SK-N-SH (cell line): Measurements from ENCODE around the gene NCOR2. TPM values are rescaled to one million over a fixed set of nuclear protein-coding genes. Genes with fewer than 3 reads are reported as not detected.

Source experiments
- CTCF ChIA-PET: fragments of 300-600, 350-600 bp; formaldehyde crosslinking; extraction: SDS; loops from one replicate; lab custom pipeline; 2021; lab: Yijun Ruan, JAX
- POLR2A ChIA-PET: fragments of 350-600 bp; sonication (Branson Sonifier 250); formaldehyde crosslinking; extraction: SDS; loops from one replicate; lab custom pipeline; 2020; ENCODE audit warnings: antibody characterized with exemption, inconsistent platforms; lab: Yijun Ruan, JAX
- DNase-seq: peaks from one replicate; pipeline ENCODE4 v3.0.0; 2012
- H2AFZ ChIP-seq: fragments of 200-600 bp; sonication (generic); 2 replicates; pipeline ENCODE4 v1.8.1; 2016; ENCODE audit warnings: antibody characterized with exemption, mild to moderate bottlenecking, low read depth
- H3F3A ChIP-seq: fragments of 200-600 bp; sonication (generic); replicated peaks from 2 replicates; pipeline ENCODE3; 2016; ENCODE audit warnings: antibody characterized with exemption, mild to moderate bottlenecking; ENCODE audit not compliant: insufficient read depth
- H3K27ac ChIP-seq, 2 experiments: fragments of 200-500 bp in 1 of 2; fragments of 200-600 bp in 1 of 2; sonication (Bioruptor generic) in 1 of 2; sonication (generic), shearing (Covaris generic) in 1 of 2; 2 replicates each; pipeline versions ENCODE4 v1.5.1 to v1.6.1; 2014 to 2016; ENCODE audit warnings: low read depth in 2 of 2, inconsistent platforms in 1 of 2, low read length in 1 of 2, mild to moderate bottlenecking in 1 of 2, mixed read lengths in 1 of 2
- H3K27me3 ChIP-seq: fragments of 200-600 bp; sonication (generic), shearing (Covaris generic); 2 replicates; pipeline ENCODE4 v1.6.1; 2016; ENCODE audit warnings: mixed run types; ENCODE audit not compliant: insufficient read depth
- H3K36me3 ChIP-seq, 2 experiments: fragments of 200-500 bp in 1 of 2; fragments of 200-600 bp in 1 of 2; sonication (Bioruptor generic) in 1 of 2; sonication (generic) in 1 of 2; replicated peaks in 1 of 2; 2 replicates each; pipeline versions ENCODE3 to v1.5.1; 2014 to 2016; ENCODE audit warnings: low read length in 1 of 2, mild to moderate bottlenecking in 1 of 2; ENCODE audit not compliant: insufficient read depth in 2 of 2, control insufficient read depth in 1 of 2
- H3K4me1 ChIP-seq, 2 experiments: fragments of 200-500 bp in 1 of 2; fragments of 200-600 bp in 1 of 2; sonication (Bioruptor generic) in 1 of 2; sonication (generic), shearing (Covaris generic) in 1 of 2; 2 replicates each; pipeline versions ENCODE4 v1.5.1 to v1.6.1; 2014 to 2016; ENCODE audit warnings: low read depth in 1 of 2, low read length in 1 of 2, mixed run types in 1 of 2; ENCODE audit not compliant: insufficient read depth in 2 of 2, control insufficient read depth in 1 of 2
- H3K4me2 ChIP-seq: fragments of 200-600 bp; sonication (generic), shearing (Covaris generic); 2 replicates; pipeline ENCODE4 v1.6.1; 2017; ENCODE audit warnings: mixed run types
- H3K4me3 ChIP-seq, 2 experiments: fragments of 200-500 bp in 1 of 2; fragments of 200-600 bp in 1 of 2; sonication (Bioruptor generic) in 1 of 2; sonication (generic), shearing (Covaris generic) in 1 of 2; 2 replicates each; pipeline versions ENCODE4 v1.5.1 to v1.8.1; 2014 to 2016; ENCODE audit warnings: low read depth in 2 of 2, inconsistent platforms in 1 of 2, low read length in 1 of 2, mild to moderate bottlenecking in 1 of 2, mixed read lengths in 1 of 2, moderate library complexity in 1 of 2
- H3K79me2 ChIP-seq: fragments of 200-600 bp; sonication (generic); 2 replicates; pipeline ENCODE4 v1.8.1; 2017; ENCODE audit warnings: mild to moderate bottlenecking; ENCODE audit not compliant: insufficient read depth
- H3K9ac ChIP-seq: fragments of 200-600 bp; sonication (generic); 2 replicates; pipeline ENCODE4 v1.6.1; 2017; ENCODE audit warnings: mixed run types
- H3K9me2 ChIP-seq: fragments of 200-600 bp; sonication (generic); 2 replicates; pipeline ENCODE4 v1.6.1; 2017; ENCODE audit warnings: mixed run types
- H3K9me3 ChIP-seq: fragments of 200-600 bp; sonication (generic); 2 replicates; pipeline ENCODE4 v1.6.1; 2017; ENCODE audit warnings: mixed run types, mild to moderate bottlenecking, moderate library complexity
- H4K20me1 ChIP-seq: fragments of 200-600 bp; sonication (generic); 2 replicates; pipeline ENCODE4 v1.6.1; 2017; ENCODE audit warnings: mild to moderate bottlenecking, mixed run types; ENCODE audit not compliant: insufficient read depth
- EP300 ChIP-seq, 2 experiments: IDR thresholded peaks; 2 replicates each; pipeline versions ENCODE4 v1.4.0 to v1.6.1; 2012; ENCODE audit warnings: borderline replicate concordance in 1 of 2, low read depth in 1 of 2, low read length in 1 of 2
- EZH2phosphoT487 ChIP-seq: fragments of 200-600 bp; sonication (generic); IDR thresholded peaks from 2 replicates; pipeline ENCODE4 v1.6.1; 2017; ENCODE audit warnings: low read depth, mixed run types, mild to moderate bottlenecking, antibody characterized with exemption, moderate library complexity, borderline replicate concordance
- FOXJ3 ChIP-seq: sonication (generic); formaldehyde crosslinking; IDR thresholded peaks from 2 replicates; pipeline ENCODE4 v1.5.1; 2020; ENCODE audit warnings: mild to moderate bottlenecking, missing genetic modification reagents
- MXI1 ChIP-seq: IDR thresholded peaks from 2 replicates; pipeline ENCODE4 v1.6.1; 2012; ENCODE audit warnings: mild to moderate bottlenecking, low read depth, low read length, improper control_type of control experiment
- NFIC ChIP-seq: IDR thresholded peaks from 2 replicates; pipeline ENCODE4 v1.4.0; 2012; ENCODE audit warnings: borderline replicate concordance
- POLR2AphosphoS5 ChIP-seq: IDR thresholded peaks from 2 replicates; pipeline ENCODE4 v1.6.1; 2012; ENCODE audit warnings: low read depth, low read length
- RCOR1 ChIP-seq: fragments of 150-350 bp; IDR thresholded peaks from 2 replicates; pipeline ENCODE4 v1.6.1; 2017; ENCODE audit warnings: antibody characterized with exemption, low read length
- RXRA ChIP-seq: IDR thresholded peaks from 2 replicates; pipeline ENCODE4 v1.4.0; 2012; ENCODE audit warnings: low read depth, mild to moderate bottlenecking, borderline replicate concordance
- TAF1 ChIP-seq: IDR thresholded peaks from 2 replicates; pipeline ENCODE4 v1.6.1; 2012; ENCODE audit warnings: low read depth, mild to moderate bottlenecking, low read length, moderate library complexity, borderline replicate concordance
- TEAD4 ChIP-seq: IDR thresholded peaks from 2 replicates; pipeline ENCODE4 v1.4.0; 2012; ENCODE audit warnings: mild to moderate bottlenecking, borderline replicate concordance; ENCODE audit not compliant: insufficient read depth
- USF2 ChIP-seq: fragments of 150-350 bp; IDR thresholded peaks from 2 replicates; pipeline ENCODE4 v1.6.1; 2017; ENCODE audit warnings: antibody characterized with exemption, low read length, low read depth, borderline replicate concordance
- YY1 ChIP-seq: IDR thresholded peaks from 2 replicates; pipeline ENCODE4 v1.4.0; 2012; ENCODE audit warnings: low read depth, mild to moderate bottlenecking
- WGBS: methylation state at CpG from one replicate; pipeline ENCODE4 v1.1.6; 2017; ENCODE audit warnings: low lambda C conversion rate; 5-methylcytosine and 5-hydroxymethylcytosine counted together
- polyA plus RNA-seq, 3 experiments: library from polyadenylated mRNA; depleted of rRNA; stranded (reverse); fragments of >200 nt; gene quantifications; 2 replicates each; pipeline ENCODE4 v1.2.3, GENCODE V29; 2012
- TF ChIP-seq, protein P1 (sequence below): IDR thresholded peaks from 2 replicates; pipeline ENCODE4 v1.6.1; 2012; ENCODE audit warnings: mild to moderate bottlenecking, low read depth, low read length, moderate library complexity

Gene NCOR2
- polyA plus RNA-seq, 1 of the 3 experiments (the other 2 are of a cell fraction), result 19.0 TPM

GRCh38 chr12:124532967-124533366 is 34.4 kb downstream of the NCOR2 start (continued):
- TF ChIP-seq USF2, result no peak
- no peak for TF ChIP-seq NFIC
- TF ChIP-seq EP300 (IDR thresholded peaks at IDR 0.05; ENCODE audit: borderline replicate concordance in 1 of 2, low read depth in 1 of 2, low read length in 1 of 2), result no peak
- no peak for TF ChIP-seq RXRA
- TF ChIP-seq EZH2phosphoT487, result no peak
- no peak for TF ChIP-seq MXI1
- TF ChIP-seq RCOR1, result no peak
- TF ChIP-seq, all 33 proteins: peak for 0

GRCh38 chr12:124532331-124532750 is 35.1 kb downstream of the NCOR2 start:
- POLR2A ChIA-PET, result interaction anchor here (1.3 kb wide), 1 partner anchor 12 kb away, joined by 3 read pairs; no protein-coding TSS in a partner anchor

More at GRCh38 chr12:124532331-124532750, 35.1 kb downstream of the NCOR2 start:
- no peak overlapping the region for H2AFZ ChIP-seq
- TF ChIP-seq YY1, result no peak
- TF ChIP-seq FOXJ3 (CRISPR knock-in tag), result no peak
- no peak for TF ChIP-seq TAF1
- no peak for TF ChIP-seq POLR2AphosphoS5
- TF ChIP-seq, protein P1, sequence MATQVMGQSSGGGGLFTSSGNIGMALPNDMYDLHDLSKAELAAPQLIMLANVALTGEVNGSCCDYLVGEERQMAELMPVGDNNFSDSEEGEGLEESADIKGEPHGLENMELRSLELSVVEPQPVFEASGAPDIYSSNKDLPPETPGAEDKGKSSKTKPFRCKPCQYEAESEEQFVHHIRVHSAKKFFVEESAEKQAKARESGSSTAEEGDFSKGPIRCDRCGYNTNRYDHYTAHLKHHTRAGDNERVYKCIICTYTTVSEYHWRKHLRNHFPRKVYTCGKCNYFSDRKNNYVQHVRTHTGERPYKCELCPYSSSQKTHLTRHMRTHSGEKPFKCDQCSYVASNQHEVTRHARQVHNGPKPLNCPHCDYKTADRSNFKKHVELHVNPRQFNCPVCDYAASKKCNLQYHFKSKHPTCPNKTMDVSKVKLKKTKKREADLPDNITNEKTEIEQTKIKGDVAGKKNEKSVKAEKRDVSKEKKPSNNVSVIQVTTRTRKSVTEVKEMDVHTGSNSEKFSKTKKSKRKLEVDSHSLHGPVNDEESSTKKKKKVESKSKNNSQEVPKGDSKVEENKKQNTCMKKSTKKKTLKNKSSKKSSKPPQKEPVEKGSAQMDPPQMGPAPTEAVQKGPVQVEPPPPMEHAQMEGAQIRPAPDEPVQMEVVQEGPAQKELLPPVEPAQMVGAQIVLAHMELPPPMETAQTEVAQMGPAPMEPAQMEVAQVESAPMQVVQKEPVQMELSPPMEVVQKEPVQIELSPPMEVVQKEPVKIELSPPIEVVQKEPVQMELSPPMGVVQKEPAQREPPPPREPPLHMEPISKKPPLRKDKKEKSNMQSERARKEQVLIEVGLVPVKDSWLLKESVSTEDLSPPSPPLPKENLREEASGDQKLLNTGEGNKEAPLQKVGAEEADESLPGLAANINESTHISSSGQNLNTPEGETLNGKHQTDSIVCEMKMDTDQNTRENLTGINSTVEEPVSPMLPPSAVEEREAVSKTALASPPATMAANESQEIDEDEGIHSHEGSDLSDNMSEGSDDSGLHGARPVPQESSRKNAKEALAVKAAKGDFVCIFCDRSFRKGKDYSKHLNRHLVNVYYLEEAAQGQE, result no peak
- no peak for TF ChIP-seq TEAD4
- peak; percentile 62 for DNase-seq
- peaks cover 10% of the 10 kb centered on the region for H3F3A ChIP-seq
- H3K4me3 ChIP-seq, result no peak overlapping the region
- H3K9me3 ChIP-seq, result no peaks in the 10 kb centered on the region
- peak overlapping the region in 1 of 2 experiments; percentile 89; a peak in 2 of 4 replicates for H3K27ac ChIP-seq
- H3K9ac ChIP-seq, result no peak overlapping the region
- peaks cover 79% of the 10 kb centered on the region for H4K20me1 ChIP-seq
- H3K9me2 ChIP-seq, result no peaks in the 10 kb centered on the region
- peaks cover 4 to 67% of the 10 kb centered on the region in 2 experiments; a peak in 2 of 4 replicates for H3K4me1 ChIP-seq
- no peaks in the 10 kb centered on the region for H3K36me3 ChIP-seq
- CTCF ChIA-PET, result no interaction called here
- 72% methylated on average over 14 of the region's 14 CpGs for WGBS
- H3K4me2 ChIP-seq, result no peak overlapping the region
- peaks cover 74% of the 10 kb centered on the region for H3K79me2 ChIP-seq
- H3K27me3 ChIP-seq, result no peaks in the 10 kb centered on the region
